Jurkat, Clone E6-1 (cell line): Measurements from ENCODE around the gene PARP1.

Experiments used
- DNase-seq: peaks from one replicate; pipeline ENCODE4 v3.0.0-alpha.2; 2011; ENCODE audit warnings: low read depth, low spot score
- H3K4me3 ChIP-seq: 2 replicates; pipeline ENCODE4 v1.5.1; 2011; ENCODE audit warnings: mild to moderate bottlenecking, low read length, control low read depth, moderate library complexity

The PARP1 gene

DNA sequence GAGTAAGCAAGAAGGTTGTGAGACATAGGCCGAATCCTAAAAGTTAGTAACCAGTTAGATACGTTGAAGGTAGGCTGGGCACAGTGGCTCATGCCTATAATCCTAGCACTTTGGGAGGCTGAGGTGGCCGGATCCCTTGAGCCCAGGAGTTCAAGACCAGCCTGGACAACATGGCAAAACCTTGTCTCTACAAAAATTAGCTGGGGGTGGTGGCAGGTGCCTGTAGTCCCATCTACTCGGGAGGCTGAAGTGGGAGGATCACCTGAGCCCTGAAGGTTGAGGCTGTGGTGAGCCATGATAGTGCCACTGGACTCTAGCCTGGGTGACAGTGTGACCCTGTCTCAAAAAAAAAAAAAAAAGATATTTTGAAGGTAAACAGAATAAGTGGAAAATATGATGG is 1.5 kb upstream of the PARP1 start:
- no peak for DNase-seq
- H3K4me3 ChIP-seq, result no peak overlapping the region

- DNase-seq, result peak; percentile 90
- H3K4me3 ChIP-seq, result peak overlapping the region; percentile 49
Measured at GRCh38 chr1:226408285-226409184, 642 bp upstream of the PARP1 start.

- no peak for DNase-seq
- peak overlapping the region; percentile 80 for H3K4me3 ChIP-seq
Measured at GRCh38 chr1:226407199-226407496, 745 bp downstream of the PARP1 start.

DNA sequence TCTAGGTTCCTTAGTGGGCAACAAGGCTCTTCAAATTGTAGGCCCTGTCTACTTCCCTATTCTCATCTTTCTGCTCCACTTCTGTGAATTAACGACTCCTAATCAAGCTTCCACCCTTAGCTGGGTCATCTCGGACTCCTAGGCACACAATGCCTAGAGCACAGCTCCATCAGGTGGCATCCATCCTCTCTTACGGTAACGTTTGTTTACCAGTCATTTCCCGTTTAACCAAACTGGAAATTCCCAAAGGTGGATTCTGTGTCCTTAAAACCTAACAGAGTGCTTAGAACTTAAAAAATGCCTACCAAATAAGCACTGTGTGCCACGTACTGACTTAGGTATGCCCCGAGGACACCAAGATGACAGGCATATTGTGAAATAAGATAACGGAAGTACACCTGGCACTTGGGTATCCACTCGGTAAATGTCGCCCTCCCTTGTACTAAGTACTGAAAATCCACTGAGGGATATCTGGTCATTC is 1.5 kb downstream of the PARP1 start:
- peak overlapping the region; percentile 80 for H3K4me3 ChIP-seq
- no peak for DNase-seq

GRCh38 chr1:226405411-226405988 is 2.4 kb downstream of the PARP1 start:
- DNase-seq, result no peak
- no peak overlapping the region for H3K4me3 ChIP-seq

DNA sequence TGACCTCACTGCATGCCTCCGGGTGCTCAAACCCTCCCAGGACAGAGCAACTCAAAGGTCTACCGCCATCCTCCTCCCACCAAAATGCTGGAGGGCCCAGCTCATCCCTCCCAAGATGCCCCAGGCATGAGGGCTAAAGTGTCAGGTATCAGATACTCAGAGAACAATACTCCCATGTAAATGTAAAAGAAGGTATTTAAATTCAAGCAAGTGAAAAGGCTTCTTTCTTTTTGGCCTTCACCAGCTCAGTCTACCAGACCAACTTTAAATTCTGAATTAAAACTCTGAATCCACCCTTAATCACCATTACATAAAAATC is 3.0 kb downstream of the PARP1 start:
- no peak for DNase-seq
- no peak overlapping the region for H3K4me3 ChIP-seq

DNA sequence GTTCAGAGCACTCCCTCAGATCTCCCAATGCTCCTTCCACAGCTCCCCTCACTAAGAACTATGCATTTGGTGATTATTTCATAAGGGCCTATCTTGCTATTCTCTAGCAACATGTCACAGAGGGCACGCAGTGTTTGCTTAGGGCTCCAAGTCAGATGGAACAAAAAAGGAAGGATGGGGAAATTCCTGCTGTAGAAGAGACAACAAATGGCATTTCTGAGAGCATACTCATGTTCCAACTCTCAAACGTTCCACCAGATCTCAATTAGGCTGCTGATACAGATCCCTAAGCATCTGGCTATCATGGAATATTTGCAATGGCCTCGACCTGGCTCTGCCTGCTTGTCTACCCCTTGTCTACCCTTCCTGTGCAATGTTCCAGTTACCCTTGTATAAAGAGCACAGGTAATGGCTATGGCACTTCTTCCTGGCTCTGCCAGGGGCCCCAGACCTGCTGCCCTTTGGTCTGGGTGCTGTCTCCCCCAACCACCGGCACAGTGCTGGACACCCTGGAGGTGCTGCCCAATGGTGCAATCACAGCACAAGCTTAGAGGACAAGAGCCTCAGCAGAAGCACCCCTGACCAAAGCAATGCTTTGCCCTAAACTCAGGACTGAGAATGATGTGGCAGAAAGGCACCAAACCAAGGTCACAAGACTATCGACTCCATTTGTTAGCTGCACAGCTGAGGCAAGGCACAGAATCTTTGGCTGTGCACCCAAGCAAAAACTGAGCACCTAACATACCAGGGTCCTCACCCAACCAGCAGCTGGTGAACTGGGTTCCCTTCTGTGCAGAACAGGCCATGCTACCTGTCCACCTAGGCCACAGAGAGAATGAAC is 3.6 kb downstream of the PARP1 start:
- DNase-seq, result no peak
- H3K4me3 ChIP-seq, result no peak overlapping the region

DNA sequence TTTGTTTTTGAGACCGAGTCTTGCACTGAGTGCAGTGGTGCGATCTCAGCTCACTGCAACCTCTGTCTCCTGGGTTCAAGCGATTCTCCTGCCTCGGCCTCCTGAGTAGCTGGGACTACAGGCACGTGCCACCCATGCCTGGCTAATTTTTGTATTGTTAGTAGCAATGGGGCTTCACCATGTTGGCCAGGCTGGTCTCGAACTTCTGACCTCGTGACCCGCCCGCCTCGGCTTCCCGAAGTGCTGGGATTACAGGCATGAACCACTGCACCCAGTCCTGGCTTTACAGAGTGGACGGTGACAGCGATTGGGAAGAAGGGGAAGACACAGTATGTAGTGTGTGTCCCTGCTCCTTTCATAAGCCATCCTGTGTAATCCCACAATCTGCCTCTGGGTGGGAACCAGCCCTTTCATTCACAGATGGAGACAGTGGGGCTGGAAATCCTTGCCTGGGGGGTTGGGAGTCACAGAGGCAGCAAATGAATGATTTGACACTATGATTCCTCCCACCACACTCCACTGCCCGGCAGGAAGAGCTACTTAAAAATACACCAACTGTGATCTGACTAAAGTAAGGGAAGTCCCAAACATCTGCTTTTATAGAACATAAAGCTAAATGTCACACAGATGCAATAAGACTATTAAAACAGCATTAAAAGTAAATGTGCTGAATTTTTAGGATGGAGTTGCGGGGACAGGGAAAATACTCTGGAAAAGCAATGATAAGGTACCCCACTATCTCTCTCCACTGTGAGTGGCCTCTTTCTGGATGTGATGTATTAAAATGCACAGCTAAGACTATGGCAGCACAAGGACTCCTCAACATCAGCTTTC is 4.5 kb downstream of the PARP1 start:
- H3K4me3 ChIP-seq, result no peak overlapping the region
- no peak for DNase-seq

GRCh38 chr1:226402739-226403165 is 5.1 kb downstream of the PARP1 start:
- no peak overlapping the region for H3K4me3 ChIP-seq
- DNase-seq, result no peak

- DNase-seq, result no peak
- no peak overlapping the region for H3K4me3 ChIP-seq
Measured at GRCh38 chr1:226401355-226402303, 6.3 kb downstream of the PARP1 start.

GRCh38 chr1:226400519-226401354 is 7.2 kb downstream of the PARP1 start:
- no peak overlapping the region for H3K4me3 ChIP-seq
- no peak for DNase-seq

DNA sequence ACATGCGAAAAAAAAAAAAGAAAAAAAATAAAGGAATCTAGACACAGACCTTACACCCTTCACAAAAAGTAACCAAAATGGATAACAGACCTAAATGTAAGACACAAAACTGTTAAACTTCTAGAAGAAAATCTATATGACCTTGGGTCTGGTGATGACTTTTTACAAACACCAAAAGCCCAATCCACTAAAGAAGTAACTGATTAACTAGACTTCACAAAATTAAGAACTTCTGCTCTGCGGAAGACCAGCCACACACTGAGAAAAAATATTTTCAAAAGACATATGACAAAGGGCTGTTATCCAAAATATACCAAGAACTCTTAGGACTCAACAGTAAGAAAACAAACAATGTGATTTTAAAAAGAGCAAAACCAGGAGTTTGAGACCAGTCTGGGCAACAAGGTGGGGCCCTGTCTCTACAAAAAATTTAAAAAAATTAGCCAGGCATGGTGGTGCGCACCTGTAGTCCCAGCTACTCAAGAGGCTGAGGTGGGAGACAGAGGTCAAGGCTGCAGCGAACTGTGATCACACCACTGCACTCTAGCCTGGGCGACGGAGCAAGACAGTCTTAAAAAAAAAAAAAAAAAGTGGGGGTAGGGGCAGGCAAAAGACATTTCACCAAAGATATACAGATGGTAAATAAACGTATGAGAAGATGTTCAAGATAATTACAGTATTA is 9.8 kb downstream of the PARP1 start:
- H3K4me3 ChIP-seq, result no peak overlapping the region
- no peak for DNase-seq

GRCh38 chr1:226397011-226397926 is 10.6 kb downstream of the PARP1 start:
- no peak overlapping the region for H3K4me3 ChIP-seq

DNA sequence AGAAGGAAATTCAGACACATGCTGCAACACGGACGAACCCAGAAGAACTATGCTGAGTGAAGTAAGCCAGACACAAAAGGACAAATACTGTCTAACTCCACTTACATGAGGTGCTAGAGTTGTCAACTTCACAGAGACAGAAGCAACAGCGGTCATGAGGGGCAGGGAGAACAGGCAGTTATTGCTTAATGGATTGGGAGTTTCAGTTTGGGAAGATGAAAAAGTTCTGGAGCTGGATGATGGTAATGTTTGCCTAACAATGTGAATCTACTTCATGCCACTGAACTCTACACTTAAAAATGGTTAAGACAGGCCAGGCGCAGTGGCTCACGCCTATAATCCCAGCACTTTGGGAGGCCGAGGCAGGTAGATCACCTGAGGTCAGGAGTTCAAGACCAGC is 12.1 kb downstream of the PARP1 start:
- no peak overlapping the region for H3K4me3 ChIP-seq
- no peak for DNase-seq

More at GRCh38 chr1:226397011-226397926, 10.6 kb downstream of the PARP1 start:
- no peak for DNase-seq

GRCh38 chr1:226394462-226394861 is 13.4 kb downstream of the PARP1 start:
- no peak overlapping the region for H3K4me3 ChIP-seq
- DNase-seq, result no peak

- no peak for DNase-seq
- H3K4me3 ChIP-seq, result no peak overlapping the region
Measured at GRCh38 chr1:226390681-226391080, 17.2 kb downstream of the PARP1 start.
